HG02588 (cell line): ENCODE measurements around the gene CHKB.
"Not testable (repeated sequence)": the region's sequence is repeated elsewhere in the genome, so short reads cannot be mapped to it uniquely, and the experiment has no call there.

Experiments used
- ATAC-seq: cut with Tn5 transposase; IDR thresholded peaks from one replicate; pipeline ENCODE4 v1.9.1; 2021; ENCODE audit warnings: mild to moderate bottlenecking, moderate library complexity; ENCODE audit not compliant: unreplicated experiment

The CHKB gene

GRCh38 chr22:50612528-50613221, 30.0 kb upstream of the CHKB start:
- ATAC-seq: no peak

GRCh38 chr22:50612168-50612527, 29.5 kb upstream of the CHKB start:
- ATAC-seq: no peak

- ATAC-seq: no peak
These were observed 28.9 kb upstream of the CHKB start for GRCh38 chr22:50611341-50612060.

GRCh38 chr22:50610581-50610980, 27.9 kb upstream of the CHKB start:
- ATAC-seq: no peak

- no peak for ATAC-seq
These were observed 27.4 kb upstream of the CHKB start for GRCh38 chr22:50610041-50610451.

GRCh38 chr22:50609599-50609998, 26.9 kb upstream of the CHKB start:
- no peak for ATAC-seq

GRCh38 chr22:50608996-50609395, 26.3 kb upstream of the CHKB start:
- ATAC-seq: no peak

- not testable (repeated sequence) for ATAC-seq
These were observed 25.6 kb upstream of the CHKB start for GRCh38 chr22:50608058-50608840.

- no peak for ATAC-seq
These were observed 25.0 kb upstream of the CHKB start for GRCh38 chr22:50607659-50608020.

- ATAC-seq: no peak
These were observed 24.5 kb upstream of the CHKB start for GRCh38 chr22:50606946-50607658.

GRCh38 chr22:50606165-50606945, 23.7 kb upstream of the CHKB start:
- ATAC-seq: no peak

- ATAC-seq: no peak
These were observed 23.0 kb upstream of the CHKB start for GRCh38 chr22:50605613-50606074.

- ATAC-seq: no peak
These were observed 22.5 kb upstream of the CHKB start for GRCh38 chr22:50605002-50605612.

- ATAC-seq: no peak
These were observed 21.8 kb upstream of the CHKB start for GRCh38 chr22:50604256-50605001.

GRCh38 chr22:50603511-50604255, 21.0 kb upstream of the CHKB start:
- ATAC-seq: no peak

- ATAC-seq: no peak
These were observed 19.7 kb upstream of the CHKB start for GRCh38 chr22:50602338-50602700.

- no peak for ATAC-seq
These were observed 19.2 kb upstream of the CHKB start for GRCh38 chr22:50601669-50602337.
